ENCODE results near the gene TMEM117.
"Not testable (repeated sequence)": the region's sequence is repeated elsewhere in the genome, so short reads cannot be mapped to it uniquely, and the experiment has no call there.

Gene TMEM117

GRCh38 chr12:44017216-44017615 is 181.3 kb downstream of the TMEM117 start:
- no peak for DNase-seq (ENCODE audit: extremely low read depth in 1 of 2, low read depth in 1 of 2)

- no peak for DNase-seq (ENCODE audit: extremely low read depth in 1 of 2, low read depth in 1 of 2)
These were observed 183.2 kb downstream of the TMEM117 start for GRCh38 chr12:44019118-44019517.

- no peak for DNase-seq (ENCODE audit: extremely low read depth in 1 of 2, low read depth in 1 of 2)
These were observed 184.7 kb downstream of the TMEM117 start for GRCh38 chr12:44020555-44020954.

GRCh38 chr12:44021471-44021971 is 185.6 kb downstream of the TMEM117 start:
- no peak for DNase-seq (ENCODE audit: extremely low read depth in 1 of 2, low read depth in 1 of 2)

- DNase-seq (ENCODE audit: extremely low read depth in 1 of 2, low read depth in 1 of 2), result no peak
These were observed 189.6 kb downstream of the TMEM117 start for GRCh38 chr12:44025499-44025898.

GRCh38 chr12:44026046-44026445 is 190.2 kb downstream of the TMEM117 start:
- DNase-seq (ENCODE audit: extremely low read depth in 1 of 2, low read depth in 1 of 2), result no peak

GRCh38 chr12:44026926-44027325 is 191.0 kb downstream of the TMEM117 start:
- DNase-seq (ENCODE audit: extremely low read depth in 1 of 2, low read depth in 1 of 2), result not testable (repeated sequence)

GRCh38 chr12:44029194-44029593 is 193.3 kb downstream of the TMEM117 start:
- DNase-seq (ENCODE audit: extremely low read depth in 1 of 2, low read depth in 1 of 2), result no peak

GRCh38 chr12:44031472-44032185 is 195.7 kb downstream of the TMEM117 start:
- no peak for DNase-seq (ENCODE audit: extremely low read depth in 1 of 2, low read depth in 1 of 2)

- no peak for DNase-seq (ENCODE audit: extremely low read depth in 1 of 2, low read depth in 1 of 2)
These were observed 199.0 kb downstream of the TMEM117 start for GRCh38 chr12:44034906-44035305.

GRCh38 chr12:44036875-44037443 is 201.1 kb downstream of the TMEM117 start:
- no peak for DNase-seq (ENCODE audit: extremely low read depth in 1 of 2, low read depth in 1 of 2)

- DNase-seq (ENCODE audit: extremely low read depth in 1 of 2, low read depth in 1 of 2), result no peak
These were observed 202.5 kb downstream of the TMEM117 start for GRCh38 chr12:44038411-44038810.

GRCh38 chr12:44044491-44044890 is 208.6 kb downstream of the TMEM117 start:
- DNase-seq (ENCODE audit: extremely low read depth in 1 of 2, low read depth in 1 of 2), result not testable (repeated sequence)

- DNase-seq (ENCODE audit: extremely low read depth in 1 of 2, low read depth in 1 of 2), result no peak
These were observed 211.0 kb downstream of the TMEM117 start for GRCh38 chr12:44046732-44047417.

- DNase-seq (ENCODE audit: extremely low read depth in 1 of 2, low read depth in 1 of 2), result no peak
These were observed 216.7 kb downstream of the TMEM117 start for GRCh38 chr12:44052554-44052953.

- no peak for DNase-seq (ENCODE audit: extremely low read depth in 1 of 2, low read depth in 1 of 2)
These were observed 217.8 kb downstream of the TMEM117 start for GRCh38 chr12:44053549-44054127.

GRCh38 chr12:44054281-44054680 is 218.4 kb downstream of the TMEM117 start:
- DNase-seq (ENCODE audit: extremely low read depth in 1 of 2, low read depth in 1 of 2), result no peak

GRCh38 chr12:44058366-44058765 is 222.5 kb downstream of the TMEM117 start:
- no peak for DNase-seq (ENCODE audit: extremely low read depth in 1 of 2, low read depth in 1 of 2)

- DNase-seq (ENCODE audit: extremely low read depth in 1 of 2, low read depth in 1 of 2), result no peak
These were observed 223.6 kb downstream of the TMEM117 start for GRCh38 chr12:44059476-44059875.

- DNase-seq (ENCODE audit: extremely low read depth in 1 of 2, low read depth in 1 of 2), result no peak
These were observed 227.8 kb downstream of the TMEM117 start for GRCh38 chr12:44063671-44064070.

- no peak for DNase-seq (ENCODE audit: extremely low read depth in 1 of 2, low read depth in 1 of 2)
These were observed 241.0 kb downstream of the TMEM117 start for GRCh38 chr12:44076871-44077270.

GRCh38 chr12:44077294-44077693 is 241.4 kb downstream of the TMEM117 start:
- DNase-seq (ENCODE audit: extremely low read depth in 1 of 2, low read depth in 1 of 2), result no peak
